H1 (cell line): Measurements from ENCODE around the gene DFFB.

Experiments used
- BCL11A ChIP-seq, 2 experiments: IDR thresholded peaks; one replicate each; pipeline ENCODE4 v1.6.1; 2011; ENCODE audit warnings: low read depth in 2 of 2, low read length in 2 of 2, mild to moderate bottlenecking in 2 of 2
- CEBPB ChIP-seq: IDR thresholded peaks from 2 replicates; pipeline ENCODE4 v1.6.1; 2012; ENCODE audit warnings: low read depth, low read length
- CHD2 ChIP-seq: IDR thresholded peaks from 2 replicates; pipeline ENCODE4 v1.6.1; 2012; ENCODE audit warnings: low read length, improper control_type of control experiment
- EP300 ChIP-seq, 2 experiments: IDR thresholded peaks; 1 replicate in 1 of 2; 2 replicates in 1 of 2; pipeline ENCODE4 v1.6.1; 2011 to 2012; ENCODE audit warnings: low read depth in 2 of 2, low read length in 2 of 2, mild to moderate bottlenecking in 2 of 2, borderline replicate concordance in 1 of 2, inconsistent platforms in 1 of 2, moderate library complexity in 1 of 2
- EZH2 ChIP-seq: fragments of 200-600 bp; sonication (generic); IDR thresholded peaks from 2 replicates; pipeline ENCODE4 v1.7.1; 2012; ENCODE audit warnings: low read depth, mild to moderate bottlenecking, moderate library complexity, low read length, inconsistent platforms; ENCODE audit not compliant: severe bottlenecking
- HDAC2 ChIP-seq, 2 experiments: fragments of 300-600 bp in 1 of 2; sonication (generic) in 1 of 2; IDR thresholded peaks; 2 replicates each; pipeline ENCODE4 v1.6.1; 2011 to 2012; ENCODE audit warnings: low read depth in 2 of 2, low read length in 2 of 2, mild to moderate bottlenecking in 2 of 2, moderate library complexity in 2 of 2, borderline replicate concordance in 1 of 2, inconsistent platforms in 1 of 2
- JUN ChIP-seq: IDR thresholded peaks from 2 replicates; pipeline ENCODE4 v1.6.1; 2011; ENCODE audit warnings: low read depth, mild to moderate bottlenecking, improper control_type of control experiment, low read length
- POLR2AphosphoS5 ChIP-seq: IDR thresholded peaks from 2 replicates; pipeline ENCODE4 v1.6.1; 2011; ENCODE audit warnings: low read depth, low read length
- SIN3A ChIP-seq, 2 experiments: IDR thresholded peaks in 1 of 2; conservative IDR thresholded peaks in 1 of 2; 2 replicates each; pipeline ENCODE4 v1.6.1; 2011 to 2012; ENCODE audit warnings: low read length in 2 of 2, improper control_type of control experiment in 1 of 2, low read depth in 1 of 2, mild to moderate bottlenecking in 1 of 2
- SP1 ChIP-seq: IDR thresholded peaks from 2 replicates; pipeline ENCODE4 v1.6.1; 2011; ENCODE audit warnings: low read depth, low read length
- TAF7 ChIP-seq: optimal IDR thresholded peaks from 2 replicates; pipeline ENCODE3; 2011; ENCODE audit warnings: low read depth, mild to moderate bottlenecking, inconsistent platforms, low read length, moderate library complexity, borderline replicate concordance
- TF ChIP-seq, protein P1 (sequence below), 3 experiments: IDR thresholded peaks; 1 replicate in 2 of 3; 2 replicates in 1 of 3; pipeline versions ENCODE4 v1.5.1 to v1.6.1; 2011; ENCODE audit warnings: low read length in 3 of 3, mild to moderate bottlenecking in 3 of 3, inconsistent platforms in 2 of 3, low read depth in 1 of 3, moderate library complexity in 1 of 3; ENCODE audit not compliant: insufficient read depth in 1 of 3; ENCODE audit errors: control extremely low read depth in 1 of 3
- TF ChIP-seq, protein P2 (sequence below): IDR thresholded peaks from 2 replicates; pipeline ENCODE4 v1.6.1; 2011; ENCODE audit warnings: low read depth, mild to moderate bottlenecking, low read length; ENCODE audit not compliant: insufficient read depth

DNA sequence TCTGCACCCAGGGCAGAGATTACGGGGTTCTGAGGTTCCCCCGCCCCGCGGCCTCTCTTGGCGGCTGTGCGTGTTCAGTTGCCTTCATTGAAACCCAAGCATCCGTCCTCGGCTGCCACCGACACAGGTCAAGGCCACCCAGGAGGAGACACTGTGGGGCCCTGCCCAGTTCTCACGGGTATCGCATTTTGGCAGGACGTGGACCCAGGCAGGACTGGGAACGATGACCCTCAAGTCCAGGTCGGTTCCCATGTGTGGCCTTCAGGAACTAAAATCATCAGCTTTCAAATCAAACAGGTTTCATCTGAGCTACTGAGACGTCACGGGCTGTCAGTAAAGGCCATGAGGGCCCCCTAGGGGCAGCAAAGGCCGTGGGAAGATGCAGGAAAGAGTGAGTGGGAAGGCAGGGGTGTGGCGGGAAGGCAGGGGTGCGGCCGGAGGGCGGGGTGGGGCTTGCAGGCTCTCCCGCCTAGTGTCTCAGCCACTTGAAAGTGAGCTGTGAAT, 49.8 kb downstream of the DFFB start:
- TF ChIP-seq TAF7 (no peak), HDAC2 (IDR thresholded peaks at IDR 0.05; ENCODE audit: borderline replicate concordance in 1 of 2, low read depth in 2 of 2, low read length in 2 of 2) (no peak), SIN3A (conservative IDR thresholded peaks at IDR 0.05 in 1 of 2, IDR thresholded peaks at IDR 0.05 in 1 of 2; ENCODE audit: low read depth in 1 of 2, low read length in 2 of 2) (no peak), JUN (no peak), EP300 (IDR thresholded peaks at IDR 0.05; ENCODE audit: borderline replicate concordance in 1 of 2, low read depth in 2 of 2, low read length in 2 of 2) (no peak), POLR2AphosphoS5 (no peak), EZH2 (no peak), CEBPB (no peak), SP1 (no peak), BCL11A (IDR thresholded peaks at IDR 0.05; ENCODE audit: low read depth in 2 of 2, low read length in 2 of 2) (no peak), CHD2 (no peak)
- TF ChIP-seq, protein P1, sequence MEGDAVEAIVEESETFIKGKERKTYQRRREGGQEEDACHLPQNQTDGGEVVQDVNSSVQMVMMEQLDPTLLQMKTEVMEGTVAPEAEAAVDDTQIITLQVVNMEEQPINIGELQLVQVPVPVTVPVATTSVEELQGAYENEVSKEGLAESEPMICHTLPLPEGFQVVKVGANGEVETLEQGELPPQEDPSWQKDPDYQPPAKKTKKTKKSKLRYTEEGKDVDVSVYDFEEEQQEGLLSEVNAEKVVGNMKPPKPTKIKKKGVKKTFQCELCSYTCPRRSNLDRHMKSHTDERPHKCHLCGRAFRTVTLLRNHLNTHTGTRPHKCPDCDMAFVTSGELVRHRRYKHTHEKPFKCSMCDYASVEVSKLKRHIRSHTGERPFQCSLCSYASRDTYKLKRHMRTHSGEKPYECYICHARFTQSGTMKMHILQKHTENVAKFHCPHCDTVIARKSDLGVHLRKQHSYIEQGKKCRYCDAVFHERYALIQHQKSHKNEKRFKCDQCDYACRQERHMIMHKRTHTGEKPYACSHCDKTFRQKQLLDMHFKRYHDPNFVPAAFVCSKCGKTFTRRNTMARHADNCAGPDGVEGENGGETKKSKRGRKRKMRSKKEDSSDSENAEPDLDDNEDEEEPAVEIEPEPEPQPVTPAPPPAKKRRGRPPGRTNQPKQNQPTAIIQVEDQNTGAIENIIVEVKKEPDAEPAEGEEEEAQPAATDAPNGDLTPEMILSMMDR (IDR thresholded peaks at IDR 0.05; ENCODE audit: control extremely low read depth in 1 of 3, insufficient read depth in 1 of 3, low read depth in 1 of 3, low read length in 3 of 3), result peak in 1 of 3 experiments; percentile 40; a peak in 2 of 4 replicates
- TF ChIP-seq, protein P2, sequence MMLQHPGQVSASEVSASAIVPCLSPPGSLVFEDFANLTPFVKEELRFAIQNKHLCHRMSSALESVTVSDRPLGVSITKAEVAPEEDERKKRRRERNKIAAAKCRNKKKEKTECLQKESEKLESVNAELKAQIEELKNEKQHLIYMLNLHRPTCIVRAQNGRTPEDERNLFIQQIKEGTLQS, result no peak
